Right kidney (tissue), 1 donor: ENCODE data around the gene GRIA3.

Experiments used
- DNase-seq: peaks from one replicate; pipeline ENCODE4 v3.0.0-alpha.2; 2016

GRIA3 gene

DNA sequence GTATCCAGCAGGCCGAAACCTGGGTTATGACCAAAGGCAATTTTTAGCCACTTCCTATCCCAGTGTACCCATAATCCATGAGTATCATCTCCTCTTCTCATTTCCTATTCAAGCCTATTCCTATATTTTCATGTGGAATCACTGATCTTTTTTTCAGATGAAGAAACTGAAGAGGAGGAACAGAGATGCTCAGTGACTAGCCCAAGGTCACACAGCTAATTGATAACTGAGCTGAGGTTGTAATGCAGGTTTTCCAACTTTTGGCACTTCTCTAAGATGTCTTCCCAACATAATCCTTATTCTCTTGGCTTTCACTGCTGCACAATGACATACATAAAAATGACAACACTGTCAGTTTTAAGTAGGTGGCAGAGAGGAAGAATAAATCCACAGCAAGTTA lies 15.3 kb downstream of the GRIA3 start:
- DNase-seq = no peak

DNA sequence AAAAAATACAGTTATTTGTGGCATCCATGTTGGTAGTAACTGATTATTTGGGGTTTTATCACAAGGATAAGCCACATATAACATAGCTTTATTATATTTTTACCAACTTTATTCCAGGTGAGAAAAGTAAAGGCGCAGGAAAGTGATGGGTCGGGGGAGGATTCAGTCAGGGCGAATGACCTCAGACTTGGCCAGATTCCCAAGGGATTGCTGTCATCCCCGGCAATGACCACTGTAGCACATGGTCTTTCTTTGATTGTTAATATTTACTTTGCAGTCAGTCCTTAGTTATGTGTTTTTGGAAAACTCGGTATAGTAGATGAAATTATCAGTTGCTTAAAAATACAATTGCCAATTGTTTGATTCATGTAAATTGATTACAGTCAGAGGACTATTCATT lies 17.6 kb downstream of the GRIA3 start:
- DNase-seq = no peak

DNA sequence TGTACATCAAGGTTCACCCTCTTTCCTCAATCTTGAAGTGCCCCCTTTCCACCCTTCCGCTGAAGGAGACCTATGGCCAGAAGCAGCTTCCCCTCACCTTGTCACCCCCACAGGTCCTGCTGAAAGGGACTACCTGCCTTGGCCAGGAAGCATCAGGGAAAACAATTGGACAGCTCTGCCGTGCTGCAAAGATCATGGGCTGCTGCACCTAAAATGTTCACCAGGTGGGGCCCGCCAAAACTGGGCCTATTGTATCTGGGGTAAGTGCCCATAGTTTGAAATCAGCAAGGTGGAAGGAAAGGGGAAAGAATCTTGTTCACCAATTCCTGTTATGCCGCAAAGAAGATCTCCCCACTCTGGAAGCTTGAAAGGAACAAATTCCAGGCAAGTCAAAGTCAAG lies 18.4 kb downstream of the GRIA3 start:
- no peak for DNase-seq

DNA sequence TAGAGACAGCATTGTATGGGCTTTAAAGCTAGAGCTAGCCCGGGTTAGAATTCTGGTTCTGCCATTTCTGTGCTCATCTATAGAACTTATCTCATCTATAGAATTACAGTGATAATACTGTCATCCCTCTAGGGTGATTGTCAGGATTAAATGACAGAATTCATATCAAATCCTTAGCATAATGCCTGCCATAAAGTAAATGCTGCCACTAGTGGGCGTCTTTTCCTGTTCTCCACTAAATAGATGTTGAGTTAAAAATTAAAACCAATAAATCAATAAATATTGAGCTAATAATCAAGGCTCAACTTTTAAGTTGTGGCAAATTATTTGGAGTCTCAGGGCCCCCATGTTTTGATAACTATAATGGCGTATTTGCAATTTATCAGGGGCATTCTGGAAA lies 19.7 kb downstream of the GRIA3 start:
- DNase-seq = no peak

DNA sequence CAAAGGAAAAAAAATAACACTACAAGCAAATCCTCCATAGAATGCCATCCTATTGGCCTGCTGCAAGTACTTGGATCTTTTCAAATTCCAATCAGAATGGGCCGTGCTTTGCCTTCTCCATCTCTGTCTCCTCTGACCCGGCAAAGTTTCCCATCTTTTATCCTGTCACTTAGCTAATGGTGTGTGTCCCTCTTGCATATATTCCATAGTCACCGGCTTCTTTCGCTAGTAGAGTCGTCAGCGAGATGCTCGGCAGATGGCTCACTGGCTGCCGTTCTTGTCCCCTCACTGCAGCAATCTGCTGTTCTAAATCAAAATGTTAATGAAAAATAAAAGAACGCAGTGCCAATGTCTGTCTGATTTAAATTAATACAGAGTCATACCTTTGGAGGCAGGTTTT lies 22.1 kb downstream of the GRIA3 start:
- no peak for DNase-seq

DNA sequence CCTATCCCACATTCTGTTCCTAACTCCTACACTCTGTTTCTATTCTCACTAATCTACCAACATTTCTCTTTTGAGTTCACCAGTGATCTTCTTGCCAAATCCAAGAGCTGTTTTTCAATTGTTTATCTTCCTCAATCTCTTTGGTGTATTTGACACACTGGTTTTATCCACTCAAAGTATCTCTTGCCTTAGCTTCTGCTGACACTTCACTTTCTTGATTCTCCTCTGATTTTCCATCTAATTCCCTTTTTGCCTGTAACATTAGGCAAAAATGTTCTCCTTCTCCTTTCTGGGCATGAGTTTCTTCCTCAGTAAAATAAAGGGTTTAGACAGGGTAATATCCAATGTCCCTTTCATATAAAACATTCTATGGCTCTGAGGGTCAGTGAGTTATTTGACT lies 26.2 kb downstream of the GRIA3 start:
- no peak for DNase-seq

GRCh38 chrX:123215397-123216089 lies 31.5 kb downstream of the GRIA3 start:
- DNase-seq = no peak

- no peak for DNase-seq
Observed at GRCh38 chrX:123217077-123217476, 33.0 kb downstream of the GRIA3 start.

DNA sequence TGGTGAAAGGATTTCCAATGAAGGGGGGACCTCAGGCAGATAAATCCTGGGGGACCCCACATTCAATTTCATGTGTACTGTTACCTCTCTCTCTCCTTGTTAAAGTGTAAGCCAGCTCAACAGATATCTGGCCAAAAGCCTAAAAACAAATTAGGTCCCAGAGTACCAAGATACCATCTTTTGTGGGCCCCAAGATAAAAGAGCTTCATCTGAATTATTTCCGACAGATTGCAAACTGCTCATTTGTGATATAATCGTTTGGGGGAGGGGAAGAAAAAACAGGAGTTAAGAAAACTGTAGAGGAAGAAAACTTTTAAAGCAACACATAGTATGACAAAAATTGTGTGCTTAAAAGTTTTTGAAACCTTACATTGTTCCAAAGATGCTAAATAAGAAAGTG lies 33.6 kb downstream of the GRIA3 start:
- no peak for DNase-seq

DNA sequence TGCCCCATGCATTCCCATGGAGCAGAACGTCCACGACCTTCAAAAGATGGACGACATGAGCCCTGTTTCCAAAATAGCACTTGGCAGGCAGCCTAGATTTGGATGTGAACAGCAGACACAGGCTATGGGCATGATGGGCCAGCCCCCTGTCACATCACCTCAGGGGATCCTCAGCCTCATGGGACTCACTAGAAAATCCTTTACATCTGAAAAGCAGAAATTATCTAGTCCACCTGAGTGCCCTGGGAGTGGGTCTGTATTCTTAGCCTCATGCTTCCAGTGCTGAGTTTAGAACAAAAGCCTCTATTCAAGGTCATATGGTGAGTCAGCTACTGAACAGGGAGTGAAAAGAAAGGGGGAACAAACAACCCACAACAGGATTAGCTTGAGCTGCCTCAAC lies 35.8 kb downstream of the GRIA3 start:
- DNase-seq = no peak

GRCh38 chrX:123222920-123223319 lies 38.8 kb downstream of the GRIA3 start:
- DNase-seq = no peak

- DNase-seq = no peak
Observed at GRCh38 chrX:123223409-123223808, 39.3 kb downstream of the GRIA3 start.

DNA sequence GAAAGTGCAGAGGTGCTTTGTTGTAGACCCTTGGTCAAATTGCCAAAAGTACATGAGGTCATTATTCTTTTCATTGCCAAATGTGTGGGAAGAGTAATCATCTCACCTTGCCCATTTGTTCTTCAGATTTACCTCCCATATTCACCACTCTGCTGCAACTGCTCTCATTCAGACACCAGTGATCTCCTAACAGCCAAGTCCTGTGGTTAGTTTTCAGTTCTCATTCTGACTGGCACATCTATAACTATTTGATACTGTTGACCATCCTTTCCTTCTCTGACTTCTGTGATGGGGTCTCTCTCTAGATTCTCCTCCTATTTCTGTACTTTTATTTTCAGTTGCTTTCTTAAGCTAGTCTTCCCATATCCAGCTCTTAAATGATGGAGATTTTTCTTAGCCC lies 39.8 kb downstream of the GRIA3 start:
- no peak for DNase-seq

DNA sequence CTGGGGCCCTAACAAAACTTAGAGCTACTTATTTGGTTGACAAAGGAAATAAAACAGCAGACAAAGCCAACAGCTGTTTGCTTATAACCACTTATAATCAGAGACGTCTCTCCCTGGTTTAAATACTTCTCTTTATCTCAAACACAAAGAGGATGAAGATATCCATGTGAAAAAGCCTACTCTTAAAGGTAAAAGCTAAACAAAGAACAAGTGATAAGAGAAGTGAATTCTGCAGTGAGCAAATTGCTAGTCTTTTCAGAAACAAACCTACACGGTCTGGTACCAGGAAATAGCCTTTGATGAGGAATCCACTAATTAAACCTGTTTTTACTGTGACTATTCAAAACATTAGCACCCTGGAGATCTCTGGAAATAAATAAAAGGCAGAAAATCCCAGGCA lies 46.7 kb downstream of the GRIA3 start:
- no peak for DNase-seq

- DNase-seq = no peak
Observed at GRCh38 chrX:123236859-123237258, 52.8 kb downstream of the GRIA3 start.

DNA sequence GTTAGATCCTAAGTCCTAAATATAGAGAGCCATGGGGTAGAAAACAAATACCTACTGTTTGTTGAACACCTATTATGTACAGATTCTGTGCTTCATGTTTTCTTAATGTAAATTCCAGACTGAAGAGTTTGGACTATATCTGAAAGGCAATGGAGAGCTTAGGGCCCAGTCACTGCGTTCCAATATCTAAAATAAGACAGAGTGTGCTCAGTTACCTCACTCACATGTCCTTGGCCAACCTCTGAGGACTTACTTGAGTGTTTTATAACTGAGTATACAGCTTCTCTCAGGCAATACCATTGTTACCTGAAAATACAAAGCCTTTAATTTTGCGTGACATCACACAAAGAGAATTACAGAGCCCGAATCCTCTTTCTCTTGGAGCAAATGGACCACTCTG lies 53.2 kb downstream of the GRIA3 start:
- DNase-seq = no peak

- DNase-seq = no peak
Observed at GRCh38 chrX:123254457-123254856, 70.4 kb downstream of the GRIA3 start.

DNA sequence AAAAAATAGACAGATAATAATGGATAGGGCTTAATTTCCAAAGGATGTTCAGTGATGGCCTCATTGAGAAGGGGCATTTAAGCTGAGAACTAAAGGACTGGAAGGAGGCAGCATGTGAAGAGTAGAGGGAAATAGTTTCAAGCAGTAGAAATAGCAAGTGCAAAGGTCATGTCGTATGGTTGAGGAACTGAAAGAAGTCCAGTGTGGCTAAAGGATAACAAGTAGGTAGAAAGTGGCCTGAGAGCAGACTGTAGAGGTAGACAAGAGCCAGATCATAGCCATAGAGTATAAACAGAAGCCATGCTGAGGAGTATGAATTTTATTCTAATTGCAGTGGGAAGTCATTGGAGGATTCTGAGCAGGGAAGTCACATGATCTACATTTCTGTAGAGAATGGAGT lies 72.3 kb downstream of the GRIA3 start:
- DNase-seq = no peak

GRCh38 chrX:123260920-123261418 lies 76.9 kb downstream of the GRIA3 start:
- DNase-seq = no peak

GRCh38 chrX:123263270-123263669 lies 79.2 kb downstream of the GRIA3 start:
- no peak for DNase-seq

DNA sequence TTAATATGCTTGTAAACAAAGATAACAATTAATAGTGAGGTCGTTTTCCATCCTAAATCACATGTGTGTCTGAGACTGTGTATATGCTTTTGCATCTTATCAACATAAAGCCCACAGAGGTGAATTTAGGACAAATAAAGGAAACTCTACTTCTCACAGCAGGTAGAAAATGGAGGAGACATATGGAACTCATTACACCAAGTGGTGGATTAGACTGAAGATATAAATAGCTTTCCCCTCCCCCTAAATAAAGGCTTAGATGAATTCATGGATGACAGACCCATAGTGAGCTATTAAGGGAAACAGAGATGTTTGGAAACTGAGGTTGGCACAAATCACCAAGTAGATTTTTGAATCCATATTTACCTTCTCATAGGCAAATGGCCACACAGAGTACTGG lies 79.7 kb downstream of the GRIA3 start:
- no peak for DNase-seq

DNA sequence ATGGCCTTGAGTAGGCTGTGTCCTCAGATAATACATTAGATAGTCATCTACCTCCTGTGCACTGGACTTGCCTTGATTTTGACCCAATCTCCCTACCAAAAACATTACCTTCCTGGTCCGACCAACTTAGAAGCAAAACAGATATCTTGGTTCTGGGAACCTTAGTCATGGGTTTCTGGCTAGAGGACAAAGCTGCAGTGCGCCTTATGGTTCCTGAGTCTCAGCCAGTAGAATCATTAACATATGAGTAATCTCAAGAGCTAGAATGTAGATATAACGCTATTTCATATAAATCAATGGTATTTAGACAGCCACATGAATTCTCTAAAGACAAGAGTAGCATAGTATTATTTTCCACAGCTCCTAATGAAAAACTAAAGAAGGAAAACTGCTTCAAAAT lies 83.1 kb downstream of the GRIA3 start:
- no peak for DNase-seq

- DNase-seq = no peak
Observed at GRCh38 chrX:123271902-123272301, 87.8 kb downstream of the GRIA3 start.

GRCh38 chrX:123272630-123273029 lies 88.6 kb downstream of the GRIA3 start:
- no peak for DNase-seq

DNA sequence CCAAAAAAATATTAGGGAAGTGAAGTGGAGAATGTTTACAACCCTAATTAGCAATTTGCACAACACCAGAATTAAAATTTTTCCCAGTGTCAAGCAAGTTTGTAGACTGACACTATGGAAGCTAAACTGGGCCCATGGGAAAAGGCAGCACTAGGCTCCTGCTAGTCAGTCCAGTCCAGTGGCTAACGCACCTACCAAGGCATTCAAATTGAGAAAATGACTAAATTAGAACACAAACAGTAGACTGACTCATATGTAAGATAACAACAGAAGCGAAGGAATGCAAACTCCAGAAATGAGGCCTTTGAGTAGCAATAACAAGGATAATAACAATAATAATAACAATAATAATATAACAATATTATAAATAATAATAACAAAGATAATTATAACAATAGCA lies 90.7 kb downstream of the GRIA3 start:
- DNase-seq = no peak
